Upper lobe of right lung (tissue), 1 donor: Measurements from ENCODE around the gene DOCK6. TPM values are rescaled to one million over a fixed set of nuclear protein-coding genes. Genes with fewer than 3 reads are reported as not detected.

ENCODE experiments used
- ATAC-seq: fragments of 200-7000 bp; cut with Tn5 transposase; one replicate; pipeline ENCODE4 v1.9.1; 2020; ENCODE audit warnings: mild to moderate bottlenecking, moderate library complexity
- DNase-seq: peaks from one replicate; pipeline ENCODE4 v3.0.0-alpha.2; 2020
- H3K27ac ChIP-seq: fragments of 200-600 bp; one replicate; pipeline ENCODE4 v1.8.0; 2022
- H3K27me3 ChIP-seq: fragments of 200-600 bp; one replicate; pipeline ENCODE4 v1.8.0; 2022; ENCODE audit warnings: mild to moderate bottlenecking
- H3K36me3 ChIP-seq: fragments of 200-600 bp; one replicate; pipeline ENCODE4 v1.8.0; 2022
- H3K4me1 ChIP-seq: fragments of 200-600 bp; one replicate; pipeline ENCODE4 v1.8.0; 2022
- H3K4me3 ChIP-seq: fragments of 200-600 bp; one replicate; pipeline ENCODE4 v1.8.0; 2022; ENCODE audit warnings: mild to moderate bottlenecking
- H3K9me3 ChIP-seq: fragments of 200-600 bp; one replicate; pipeline ENCODE4 v1.8.0; 2022
- intact Hi-C: fragments of 100-400 bp; cut with DNase I; formaldehyde crosslinking; loops from one replicate; pipeline ENCODE4 v1.11.0; 2022
- total RNA-seq: library from RNA; stranded (reverse); fragmentation: NEBNext Ultra II Directional; extraction: Animal tissue kit (Norgen Biotek cat#: 25700); gene quantifications from one replicate; pipeline ENCODE4 v1.2.1, GENCODE V29; 2021
- TF ChIP-seq, protein P1 (sequence below): fragments of 200-600 bp; IDR thresholded peaks from one replicate; pipeline ENCODE4 v1.8.0; 2022; ENCODE audit warnings: antibody characterized with exemption
- donor health status: DM: no; HTN: yes; CAD: no; lungs with severe emphysema.

Gene DOCK6
- total RNA-seq, 1 donor from 2014 or later = 138 TPM

DNA sequence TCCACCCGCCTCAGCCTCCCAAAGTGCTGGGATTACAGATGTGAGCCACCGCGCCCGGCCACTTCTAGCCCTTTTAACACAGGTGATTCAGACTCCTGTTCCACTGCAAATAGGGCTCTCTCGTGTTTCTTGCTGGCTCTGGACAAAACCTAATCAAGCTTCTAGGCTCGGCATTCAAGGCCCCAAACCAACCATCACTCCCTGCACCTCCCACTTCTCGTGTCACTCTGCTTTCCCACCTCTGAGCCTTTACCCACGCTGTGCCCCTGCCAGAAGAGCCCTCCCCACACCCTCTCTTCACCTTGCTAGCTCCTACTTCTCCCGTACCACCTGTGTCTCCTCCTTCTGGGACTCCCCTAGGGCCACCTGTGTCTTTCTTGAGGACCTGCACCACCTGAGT lies 84.7 kb downstream of the DOCK6 start:
- H3K4me3 ChIP-seq = no peak overlapping the region
- no peaks in the 10 kb centered on the region for H3K9me3 ChIP-seq
- peaks cover 74% of the 10 kb centered on the region for H3K36me3 ChIP-seq
- no peak overlapping the region for H3K27ac ChIP-seq
- TF ChIP-seq, protein P1, sequence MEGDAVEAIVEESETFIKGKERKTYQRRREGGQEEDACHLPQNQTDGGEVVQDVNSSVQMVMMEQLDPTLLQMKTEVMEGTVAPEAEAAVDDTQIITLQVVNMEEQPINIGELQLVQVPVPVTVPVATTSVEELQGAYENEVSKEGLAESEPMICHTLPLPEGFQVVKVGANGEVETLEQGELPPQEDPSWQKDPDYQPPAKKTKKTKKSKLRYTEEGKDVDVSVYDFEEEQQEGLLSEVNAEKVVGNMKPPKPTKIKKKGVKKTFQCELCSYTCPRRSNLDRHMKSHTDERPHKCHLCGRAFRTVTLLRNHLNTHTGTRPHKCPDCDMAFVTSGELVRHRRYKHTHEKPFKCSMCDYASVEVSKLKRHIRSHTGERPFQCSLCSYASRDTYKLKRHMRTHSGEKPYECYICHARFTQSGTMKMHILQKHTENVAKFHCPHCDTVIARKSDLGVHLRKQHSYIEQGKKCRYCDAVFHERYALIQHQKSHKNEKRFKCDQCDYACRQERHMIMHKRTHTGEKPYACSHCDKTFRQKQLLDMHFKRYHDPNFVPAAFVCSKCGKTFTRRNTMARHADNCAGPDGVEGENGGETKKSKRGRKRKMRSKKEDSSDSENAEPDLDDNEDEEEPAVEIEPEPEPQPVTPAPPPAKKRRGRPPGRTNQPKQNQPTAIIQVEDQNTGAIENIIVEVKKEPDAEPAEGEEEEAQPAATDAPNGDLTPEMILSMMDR = no peak
- intact Hi-C loops = no loop called here
- H3K27me3 ChIP-seq = no peaks in the 10 kb centered on the region
- H3K4me1 ChIP-seq = no peaks in the 10 kb centered on the region
- DNase-seq (no peak), ATAC-seq (no peak)

DNA sequence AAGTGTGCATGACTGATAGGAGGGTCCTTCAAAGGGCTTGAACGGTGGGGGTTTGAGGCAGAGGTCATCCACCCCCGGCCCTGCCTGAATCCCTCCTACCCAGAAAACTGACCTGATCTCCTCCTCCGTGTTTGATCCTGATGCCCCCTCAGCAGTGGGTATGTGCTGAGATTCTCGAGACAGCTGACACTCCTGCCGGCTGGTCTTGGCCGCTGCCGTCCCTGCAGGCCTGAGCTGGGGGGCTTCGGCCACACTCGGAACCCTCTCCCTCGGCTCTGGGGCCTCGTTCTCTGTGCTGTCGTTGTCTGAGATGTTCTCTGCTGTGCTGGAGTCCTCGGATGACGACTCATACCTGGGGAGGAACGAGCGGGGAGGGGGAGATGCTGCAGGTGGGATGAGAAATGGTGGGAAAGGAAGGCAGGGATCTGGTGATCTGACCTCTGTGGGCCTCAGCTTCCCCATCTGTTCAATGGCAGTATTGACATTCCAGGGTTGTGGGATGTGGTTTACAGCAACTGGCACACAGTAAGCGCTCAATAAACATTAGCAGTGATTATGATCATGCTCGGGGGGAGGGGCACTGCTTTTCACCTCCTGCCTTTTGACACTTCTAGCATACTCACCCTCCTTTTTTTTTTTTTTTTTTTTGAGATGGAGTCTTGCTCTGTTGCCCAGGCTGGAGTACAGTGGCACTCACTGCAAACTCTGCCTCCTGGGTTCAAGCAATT lies 85.7 kb downstream of the DOCK6 start:
- Histone ChIP-seq H3K27me3 (no peaks in the 10 kb centered on the region), H3K36me3 (peaks cover 78% of the 10 kb centered on the region), H3K9me3 (no peaks in the 10 kb centered on the region), H3K4me3 (no peak overlapping the region), H3K27ac (no peak overlapping the region), H3K4me1 (no peaks in the 10 kb centered on the region)
- TF ChIP-seq, protein P1 = no peak
- DNase-seq (no peak), ATAC-seq (no peak)
- intact Hi-C loops = no loop called here

DNA sequence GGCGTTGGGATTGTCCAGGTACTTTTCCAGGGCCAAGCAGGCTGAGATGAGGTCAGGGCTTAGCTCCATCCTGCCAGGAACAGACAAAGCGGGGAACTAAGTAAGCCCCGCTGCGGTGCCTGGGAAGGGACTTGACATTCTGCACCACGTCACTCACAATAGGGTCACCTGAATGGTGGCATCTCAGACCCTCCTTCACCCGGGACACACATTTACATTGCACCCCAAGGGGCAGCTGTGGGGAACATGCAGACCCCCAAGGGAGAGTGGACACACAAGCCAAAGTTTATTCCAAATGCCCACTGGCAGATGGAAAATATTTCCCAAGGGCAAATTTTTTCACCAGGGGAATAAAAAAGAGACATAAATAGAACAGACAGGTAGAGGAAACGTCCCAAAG lies 86.4 kb downstream of the DOCK6 start:
- intact Hi-C loops = no loop called here
- Histone ChIP-seq H3K36me3 (peaks cover 85% of the 10 kb centered on the region), H3K27me3 (no peaks in the 10 kb centered on the region), H3K4me3 (no peak overlapping the region), H3K9me3 (no peaks in the 10 kb centered on the region), H3K4me1 (peaks cover under 1% of the 10 kb centered on the region), H3K27ac (no peak overlapping the region)
- DNase-seq = no peak
- TF ChIP-seq, protein P1 = no peak
- ATAC-seq = no peak

DNA sequence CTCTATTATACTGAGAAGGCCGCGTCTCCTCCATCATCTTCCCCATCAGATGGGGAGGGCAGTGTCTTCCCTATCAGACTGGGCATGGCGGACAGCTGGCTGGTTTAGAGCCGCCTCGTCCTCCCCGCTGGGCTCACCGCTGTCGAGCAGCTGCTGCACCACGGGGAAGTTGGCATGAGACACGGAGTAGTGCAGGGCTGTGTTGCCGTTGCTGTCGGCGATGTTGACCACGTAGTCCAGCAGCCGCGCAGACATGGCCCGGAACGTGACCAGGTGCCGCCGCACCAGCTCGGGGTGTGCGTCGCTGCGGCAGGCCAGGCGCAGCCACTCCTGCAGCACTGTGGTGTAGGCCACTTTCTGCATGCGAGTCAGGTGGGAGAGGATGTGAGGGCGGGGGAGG lies 88.0 kb downstream of the DOCK6 start:
- DNase-seq (no peak), ATAC-seq (no peak)
- intact Hi-C loops = no loop called here
- no peak overlapping the region for H3K27ac ChIP-seq
- H3K4me3 ChIP-seq = no peak overlapping the region
- TF ChIP-seq, protein P1 = no peak
- no peaks in the 10 kb centered on the region for H3K27me3 ChIP-seq
- H3K36me3 ChIP-seq = peaks cover 94% of the 10 kb centered on the region
- no peaks in the 10 kb centered on the region for H3K9me3 ChIP-seq
- peaks cover 4% of the 10 kb centered on the region for H3K4me1 ChIP-seq

DNA sequence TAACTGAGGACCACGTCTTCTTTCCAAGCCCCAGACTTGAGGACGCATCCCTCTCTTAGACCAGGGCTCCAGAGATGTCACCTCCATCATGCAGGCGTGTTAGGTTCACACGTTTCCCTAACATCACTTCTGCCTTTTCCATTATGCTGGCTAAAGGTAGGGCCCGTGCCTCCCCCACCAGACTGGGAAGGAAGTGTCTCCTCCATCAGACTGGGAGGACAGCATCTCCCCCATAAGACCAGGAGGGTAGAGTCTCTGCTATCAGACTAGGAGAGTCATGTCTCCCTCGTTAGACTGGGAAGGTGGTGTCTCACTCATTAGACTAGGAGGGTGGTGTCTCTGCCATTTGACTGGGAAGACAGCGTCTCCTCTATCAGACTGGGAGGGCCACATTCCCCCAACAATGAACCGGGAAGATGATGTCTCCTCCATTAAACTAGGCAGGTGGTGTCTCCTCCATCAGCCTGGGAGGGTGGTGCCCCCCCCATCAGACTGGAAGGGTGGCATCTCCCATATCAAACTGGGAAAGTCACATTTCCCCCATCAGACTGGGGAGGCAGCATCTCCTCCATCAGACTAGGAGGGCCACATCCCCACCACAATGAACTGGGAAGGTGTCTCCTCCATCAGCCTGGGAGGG lies 88.7 kb downstream of the DOCK6 start:
- no peaks in the 10 kb centered on the region for H3K9me3 ChIP-seq
- TF ChIP-seq, protein P1 = no peak
- no peaks in the 10 kb centered on the region for H3K27me3 ChIP-seq
- H3K4me1 ChIP-seq = peaks cover 4% of the 10 kb centered on the region
- DNase-seq (no peak), ATAC-seq (no peak)
- no peak overlapping the region for H3K4me3 ChIP-seq
- no peak overlapping the region for H3K27ac ChIP-seq
- H3K36me3 ChIP-seq = peaks cover 97% of the 10 kb centered on the region
- intact Hi-C loops = no loop called here
